Right ventricle myocardium inferior (tissue), 1 donor: Measurements from ENCODE around the gene PDHB. TPM values are rescaled to one million over a fixed set of nuclear protein-coding genes. Genes with fewer than 3 reads are reported as not detected.
A peak's percentile ranks its signal among the peaks of the same experiment; 100 is the strongest.
"Not testable (repeated sequence)": the region's sequence is repeated elsewhere in the genome, so short reads cannot be mapped to it uniquely, and the experiment has no call there.

Source experiments
- ATAC-seq: fragments of 200-7000 bp; cut with Tn5 transposase; one replicate; pipeline ENCODE4 v1.9.1; 2020; ENCODE audit warnings: mild to moderate bottlenecking, moderate library complexity
- DNase-seq: peaks from one replicate; pipeline ENCODE4 v3.0.0; 2021; ENCODE audit errors: missing footprints
- intact Hi-C: fragments of 100-400 bp; cut with DNase I; formaldehyde crosslinking; loops from one replicate; pipeline ENCODE4 v1.11.0; 2022
- total RNA-seq: library from RNA; stranded (reverse); fragmentation: NEBNext Ultra II Directional; extraction: Animal tissue kit (Norgen Biotek cat#: 25700); gene quantifications from one replicate; pipeline ENCODE4 v1.2.1, GENCODE V29; 2021
- donor health status: DM: no; HTN: yes; CAD: no; lungs with severe emphysema.

PDHB gene
- total RNA-seq, 1 donor from 2014 or later, result 206 TPM

DNA sequence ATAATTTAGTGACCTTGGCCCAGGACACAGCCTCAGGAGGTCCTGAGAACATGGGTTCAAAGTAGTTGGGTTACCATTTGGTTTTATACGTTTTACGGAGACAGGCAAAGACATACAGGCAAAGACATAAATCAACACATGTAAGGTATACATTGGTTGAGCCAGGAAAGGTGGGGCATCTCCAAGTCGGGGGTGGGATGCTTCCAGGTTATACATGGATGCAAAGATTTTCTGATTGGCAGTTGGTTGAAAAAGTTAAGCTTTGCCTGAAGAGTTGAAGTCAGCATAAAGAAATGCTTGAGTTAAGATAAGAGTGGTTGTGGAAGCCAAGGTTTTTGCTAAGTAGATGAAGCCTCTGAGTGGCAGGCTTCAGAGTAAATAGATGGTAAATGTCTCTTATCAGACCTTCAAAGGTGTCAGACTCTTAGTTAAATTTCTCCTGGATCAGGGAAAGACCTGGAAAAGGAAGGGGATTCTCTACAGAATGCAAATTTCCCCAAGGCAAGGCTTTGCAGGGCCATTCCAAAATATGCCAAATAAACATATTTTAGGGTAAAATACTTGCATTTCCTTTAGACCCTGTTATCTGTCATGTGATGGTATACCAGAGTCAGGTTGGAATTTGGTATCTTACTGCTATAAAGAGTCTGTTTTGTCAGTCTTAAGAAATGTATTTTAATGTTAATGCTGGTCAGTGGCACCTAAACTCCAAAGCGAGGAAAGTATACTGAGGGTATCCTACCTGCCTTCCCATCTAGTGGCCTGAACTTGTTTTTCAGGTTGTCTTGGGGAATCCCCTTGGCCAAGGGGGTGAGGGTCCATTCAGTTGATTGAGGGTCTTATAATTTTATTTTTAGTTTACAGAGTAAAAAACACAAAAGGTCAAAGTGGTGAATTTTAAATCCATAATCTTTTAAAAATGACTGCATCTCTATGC is 8.2 kb upstream of the PDHB start:
- intact Hi-C loops, result no loop called here
- DNase-seq (no peak), ATAC-seq (no peak)

GRCh38 chr3:58440996-58441355 is 7.3 kb upstream of the PDHB start:
- ATAC-seq, intact Hi-C loops, DNase-seq: not testable (repeated sequence)

- intact Hi-C loops, DNase-seq, ATAC-seq: not testable (repeated sequence)
These were observed 3.6 kb upstream of the PDHB start for GRCh38 chr3:58437276-58437675.

DNA sequence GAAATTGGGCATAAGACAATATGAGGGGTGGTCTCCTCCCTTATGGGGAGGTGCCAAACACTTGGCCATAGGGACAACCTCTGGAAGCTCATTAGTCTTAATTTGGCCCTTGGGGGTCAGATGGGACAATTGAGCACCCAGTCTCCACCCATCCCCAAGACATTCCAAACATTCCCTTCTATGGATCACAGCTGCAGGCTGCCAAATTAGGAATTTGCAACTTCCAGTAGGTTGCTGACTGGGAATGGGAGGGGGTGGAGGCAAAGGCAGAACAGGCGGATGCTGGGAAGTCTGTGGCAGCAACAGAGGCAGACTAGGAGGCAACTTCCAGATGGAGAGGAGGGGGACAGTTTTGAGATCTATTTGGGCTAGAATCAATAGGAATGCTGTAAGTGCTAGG is 1.4 kb upstream of the PDHB start:
- ATAC-seq (no peak), DNase-seq (no peak)
- intact Hi-C loops, result no loop called here

DNA sequence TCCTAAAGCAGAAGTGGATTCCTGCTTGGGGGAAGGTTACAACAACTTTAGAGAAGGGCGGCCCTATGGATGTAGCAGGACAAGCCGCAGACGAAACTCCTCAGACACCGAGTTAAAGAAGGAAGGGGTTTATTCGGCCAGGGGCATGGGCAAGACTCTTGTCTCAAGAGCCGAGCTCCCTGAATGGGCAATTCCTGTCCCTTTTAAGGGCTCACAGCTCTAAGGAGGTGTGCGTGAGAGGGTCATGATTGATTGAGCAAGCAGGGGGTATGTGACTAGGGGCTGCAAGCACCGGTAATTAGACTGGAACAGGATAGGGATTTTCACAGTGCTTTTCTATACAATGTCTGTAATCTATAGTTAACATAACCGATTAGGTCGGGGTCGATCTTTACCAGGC is 879 bp upstream of the PDHB start:
- DNase-seq, result no peak
- intact Hi-C loops, result no loop called here

DNA sequence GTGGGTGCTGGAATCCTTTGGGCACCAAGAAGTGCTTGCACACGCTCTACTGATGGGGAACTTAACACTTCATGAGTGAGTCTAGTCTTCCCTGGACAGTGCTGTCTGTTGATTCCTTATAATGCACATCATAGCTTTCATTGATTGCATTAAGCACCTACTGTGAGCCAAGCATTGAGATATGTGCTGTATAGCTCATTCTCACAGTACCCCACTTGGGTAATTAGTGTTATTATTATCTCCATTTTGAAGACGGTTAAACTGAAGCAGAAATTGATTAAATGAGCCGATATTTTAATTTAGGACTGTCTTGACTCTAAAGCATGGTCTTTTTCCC is 504 bp upstream of the PDHB start:
- no peak for ATAC-seq
- intact Hi-C loops, result no loop called here
- no peak for DNase-seq

More for the DNA sequence above, 879 bp upstream of the PDHB start:
- no peak for ATAC-seq

GRCh38 chr3:58432905-58433304 is 727 bp downstream of the PDHB start:
- DNase-seq (no peak), ATAC-seq (no peak)
- intact Hi-C loops, result loop anchor here (2.0 kb wide), 1 partner anchor 60 kb away; the partner anchor contains the start of gene KCTD6

DNA sequence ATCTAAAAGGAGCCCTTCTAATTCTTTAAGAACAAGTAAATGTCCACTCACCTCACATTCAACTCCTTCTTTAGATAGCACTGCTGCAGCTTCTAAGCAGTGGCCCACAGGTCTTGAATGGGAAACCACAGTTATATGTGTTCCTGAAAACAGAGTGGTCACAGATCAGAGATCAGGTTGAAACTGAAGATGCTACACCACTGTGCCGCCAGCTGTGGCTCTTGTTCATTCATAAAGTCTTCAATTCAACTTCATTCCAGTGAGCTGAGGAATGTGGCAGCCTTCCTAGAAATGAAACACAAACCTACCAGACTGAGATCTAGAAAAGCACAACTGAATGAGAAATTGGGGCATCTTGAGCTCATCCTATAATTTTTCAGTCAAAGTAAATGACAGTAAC is 4.0 kb downstream of the PDHB start:
- intact Hi-C loops, result no loop called here
- DNase-seq (no peak), ATAC-seq (no peak)

GRCh38 chr3:58427661-58428361 is 5.8 kb downstream of the PDHB start:
- no peak for ATAC-seq
- DNase-seq, result no peak
- intact Hi-C loops, result no loop called here

GRCh38 chr3:58425782-58426181 is 7.8 kb downstream of the PDHB start:
- intact Hi-C loops, result no loop called here
- DNase-seq (no peak), ATAC-seq (no peak)

- intact Hi-C loops, result no loop called here
- DNase-seq, result no peak
- no peak for ATAC-seq
These were observed 9.0 kb downstream of the PDHB start for GRCh38 chr3:58424613-58425012.

GRCh38 chr3:58422756-58423325 is 10.8 kb downstream of the PDHB start:
- DNase-seq (no peak), ATAC-seq (no peak)
- intact Hi-C loops, result no loop called here

GRCh38 chr3:58421004-58421403 is 12.6 kb downstream of the PDHB start:
- DNase-seq, result no peak
- no peak for ATAC-seq
- intact Hi-C loops, result no loop called here

- peak; percentile 74 for DNase-seq
- intact Hi-C loops, result no loop called here
These were observed 13.7 kb downstream of the PDHB start for GRCh38 chr3:58419780-58420507.

GRCh38 chr3:58418227-58418626 is 15.4 kb downstream of the PDHB start:
- intact Hi-C loops, result no loop called here

More at GRCh38 chr3:58419780-58420507, 13.7 kb downstream of the PDHB start:
- ATAC-seq, result peak; percentile 93

GRCh38 chr3:58417075-58417474 is 16.6 kb downstream of the PDHB start:
- ATAC-seq (no peak), DNase-seq (no peak)
- intact Hi-C loops, result no loop called here

More at GRCh38 chr3:58418227-58418626, 15.4 kb downstream of the PDHB start:
- no peak for ATAC-seq
- no peak for DNase-seq

DNA sequence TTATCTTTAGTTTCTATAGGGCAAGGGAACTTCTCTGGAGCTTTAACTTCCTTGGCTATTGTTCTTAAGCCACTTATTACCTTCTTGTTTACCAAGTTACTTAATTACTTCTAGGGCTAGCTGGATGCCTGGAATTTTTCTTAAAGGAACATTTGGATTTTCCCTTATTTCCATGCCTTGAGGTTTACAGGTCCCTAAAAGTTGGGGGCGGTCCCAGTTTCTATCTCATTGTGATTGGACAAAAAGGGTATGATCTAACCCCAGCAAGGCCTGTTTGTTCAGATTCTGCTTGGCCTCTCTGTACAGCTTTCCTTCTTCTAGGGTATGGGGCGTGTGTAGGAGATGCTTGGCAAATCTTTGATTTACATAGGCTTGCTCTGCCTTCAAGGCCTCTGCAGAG is 17.4 kb downstream of the PDHB start:
- ATAC-seq, result no peak
- DNase-seq, result no peak
- intact Hi-C loops, result no loop called here

DNA sequence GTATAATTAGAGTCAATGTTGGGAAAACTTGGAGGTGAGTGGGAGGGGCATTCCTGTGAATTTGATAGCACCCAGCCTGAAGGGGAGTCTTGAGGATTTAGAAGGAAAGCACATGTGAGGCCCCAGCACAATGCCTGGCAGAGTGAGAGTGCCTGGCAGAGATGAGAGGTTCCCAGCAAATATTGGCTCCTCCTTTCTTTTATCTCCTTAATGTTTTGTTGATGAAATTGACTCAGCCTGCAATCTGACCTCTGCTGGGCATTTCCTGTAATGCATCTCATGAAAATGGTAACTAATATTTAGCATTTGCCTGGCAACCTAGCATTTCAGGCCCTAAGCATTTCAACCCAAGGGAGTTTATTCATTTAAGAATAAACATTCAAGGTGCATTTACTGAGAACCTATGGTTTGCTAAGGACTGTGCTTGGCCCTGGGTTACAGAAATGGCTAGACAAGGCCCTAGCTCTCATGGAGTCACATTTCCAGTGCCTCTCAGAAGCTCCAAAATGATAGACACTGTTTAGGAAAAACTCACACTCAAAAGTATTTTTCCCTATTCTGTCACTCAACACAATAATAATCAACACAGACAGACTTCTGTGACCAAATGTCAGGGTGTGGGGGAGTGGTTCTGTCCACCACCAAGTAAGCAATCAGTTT is 19.0 kb downstream of the PDHB start:
- intact Hi-C loops, result loop anchor here (1.0 to 5.0 kb wide), 2 partner anchors 93 to 232 kb away; no protein-coding TSS in a partner anchor
- ATAC-seq (peak; percentile 73), DNase-seq (no peak)
